Left ventricle myocardium inferior (tissue), 1 donor: ENCODE results near the gene PODXL. TPM values are rescaled to one million over a fixed set of nuclear protein-coding genes. Genes with fewer than 3 reads are reported as not detected.
A peak's percentile ranks its signal among the peaks of the same experiment; 100 is the strongest.

ENCODE experiments used
- DNase-seq: peaks from one replicate; pipeline ENCODE4 v3.0.0-alpha.2; 2020
- H3K27ac ChIP-seq: fragments of 200-600 bp; replicated peaks from 2 replicates; pipeline ENCODE4 v1.8.0; 2021
- H3K27me3 ChIP-seq: fragments of 200-600 bp; 2 replicates; pipeline ENCODE4 v1.8.0; 2021; ENCODE audit warnings: low read depth
- H3K36me3 ChIP-seq: fragments of 200-600 bp; 2 replicates; pipeline ENCODE4 v1.8.0; 2021
- H3K4me1 ChIP-seq: fragments of 200-600 bp; 2 replicates; pipeline ENCODE4 v1.8.0; 2021
- H3K4me3 ChIP-seq: fragments of 200-600 bp; 2 replicates; pipeline ENCODE4 v1.8.0; 2021; ENCODE audit warnings: mild to moderate bottlenecking, moderate library complexity
- H3K9me3 ChIP-seq: fragments of 200-600 bp; replicated peaks from 2 replicates; pipeline ENCODE4 v1.8.0; 2021
- intact Hi-C: fragments of 100-400 bp; cut with micrococcal nuclease; formaldehyde crosslinking; loops from one replicate; pipeline ENCODE4 v1.11.0; 2022
- total RNA-seq: library from RNA; stranded (reverse); fragmentation: NEBNext Ultra II Directional; extraction: Animal tissue kit (Norgen Biotek cat#: 25700); gene quantifications from one replicate; pipeline ENCODE4 v1.2.1, GENCODE V29; 2021
- TF ChIP-seq, protein P1 (sequence below): fragments of 200-600 bp; IDR thresholded peaks from 2 replicates; pipeline ENCODE4 v1.8.0; 2021; ENCODE audit warnings: antibody characterized with exemption, mild to moderate bottlenecking, borderline replicate concordance
- donor health status: DM: no; HTN: yes; CAD: no; lungs with severe emphysema.

PODXL gene
- total RNA-seq, 1 donor from 2014 or later, result 67.4 TPM

GRCh38 chr7:131513245-131514061 lies 43.0 kb downstream of the PODXL start:
- no peak overlapping the region for H3K4me3 ChIP-seq
- peaks cover 73% of the 10 kb centered on the region for H3K4me1 ChIP-seq
- TF ChIP-seq, protein P1, sequence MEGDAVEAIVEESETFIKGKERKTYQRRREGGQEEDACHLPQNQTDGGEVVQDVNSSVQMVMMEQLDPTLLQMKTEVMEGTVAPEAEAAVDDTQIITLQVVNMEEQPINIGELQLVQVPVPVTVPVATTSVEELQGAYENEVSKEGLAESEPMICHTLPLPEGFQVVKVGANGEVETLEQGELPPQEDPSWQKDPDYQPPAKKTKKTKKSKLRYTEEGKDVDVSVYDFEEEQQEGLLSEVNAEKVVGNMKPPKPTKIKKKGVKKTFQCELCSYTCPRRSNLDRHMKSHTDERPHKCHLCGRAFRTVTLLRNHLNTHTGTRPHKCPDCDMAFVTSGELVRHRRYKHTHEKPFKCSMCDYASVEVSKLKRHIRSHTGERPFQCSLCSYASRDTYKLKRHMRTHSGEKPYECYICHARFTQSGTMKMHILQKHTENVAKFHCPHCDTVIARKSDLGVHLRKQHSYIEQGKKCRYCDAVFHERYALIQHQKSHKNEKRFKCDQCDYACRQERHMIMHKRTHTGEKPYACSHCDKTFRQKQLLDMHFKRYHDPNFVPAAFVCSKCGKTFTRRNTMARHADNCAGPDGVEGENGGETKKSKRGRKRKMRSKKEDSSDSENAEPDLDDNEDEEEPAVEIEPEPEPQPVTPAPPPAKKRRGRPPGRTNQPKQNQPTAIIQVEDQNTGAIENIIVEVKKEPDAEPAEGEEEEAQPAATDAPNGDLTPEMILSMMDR, result peak; percentile 98
- no peaks in the 10 kb centered on the region for H3K27me3 ChIP-seq
- no peaks in the 10 kb centered on the region for H3K9me3 ChIP-seq
- H3K36me3 ChIP-seq, result peaks cover 27% of the 10 kb centered on the region
- peak; percentile 83 for DNase-seq
- H3K27ac ChIP-seq, result peak overlapping the region; percentile 64
- intact Hi-C loops, result no loop called here

DNA sequence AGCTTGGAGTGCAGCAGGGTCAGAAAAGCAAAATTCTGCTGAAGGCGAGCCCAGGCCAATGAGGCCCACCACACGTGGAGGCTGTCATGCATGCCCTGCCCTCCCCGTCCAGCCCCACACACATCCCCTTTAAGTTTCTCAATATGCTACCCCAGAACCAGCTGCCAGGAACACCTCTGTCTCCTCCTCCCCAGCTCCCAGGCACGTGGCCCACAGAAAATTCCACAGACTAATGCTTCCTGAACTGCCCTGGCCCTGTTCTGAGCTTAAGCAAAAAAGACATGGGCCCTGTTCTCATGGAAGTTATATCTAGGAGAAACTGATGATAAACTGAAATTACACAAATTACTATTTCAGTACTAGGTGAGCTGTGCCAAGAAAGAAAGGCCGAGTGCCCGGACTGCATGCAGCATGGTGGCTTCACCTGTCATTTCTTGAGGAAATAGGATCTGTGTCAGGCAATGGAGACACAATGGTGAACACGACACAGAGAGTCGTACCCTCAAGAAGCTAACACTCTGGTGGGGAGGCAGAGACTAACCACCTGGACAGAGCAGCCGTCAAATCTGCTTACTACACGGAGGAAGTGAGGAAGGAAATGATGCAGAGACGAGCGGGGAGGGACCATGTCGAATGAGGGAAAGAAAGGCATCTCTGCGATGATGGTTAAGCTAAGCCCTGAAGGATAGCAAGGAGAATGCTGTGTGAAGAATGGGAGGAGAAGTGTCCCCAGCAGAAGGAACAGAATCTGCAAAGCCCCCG lies 44.5 kb downstream of the PODXL start:
- H3K9me3 ChIP-seq, result no peaks in the 10 kb centered on the region
- no peaks in the 10 kb centered on the region for H3K27me3 ChIP-seq
- TF ChIP-seq, protein P1, result no peak
- peak overlapping the region; percentile 64 for H3K27ac ChIP-seq
- no peak for DNase-seq
- H3K4me1 ChIP-seq, result peaks cover 74% of the 10 kb centered on the region
- no peak overlapping the region for H3K4me3 ChIP-seq
- intact Hi-C loops, result no loop called here
- peaks cover 32% of the 10 kb centered on the region for H3K36me3 ChIP-seq

DNA sequence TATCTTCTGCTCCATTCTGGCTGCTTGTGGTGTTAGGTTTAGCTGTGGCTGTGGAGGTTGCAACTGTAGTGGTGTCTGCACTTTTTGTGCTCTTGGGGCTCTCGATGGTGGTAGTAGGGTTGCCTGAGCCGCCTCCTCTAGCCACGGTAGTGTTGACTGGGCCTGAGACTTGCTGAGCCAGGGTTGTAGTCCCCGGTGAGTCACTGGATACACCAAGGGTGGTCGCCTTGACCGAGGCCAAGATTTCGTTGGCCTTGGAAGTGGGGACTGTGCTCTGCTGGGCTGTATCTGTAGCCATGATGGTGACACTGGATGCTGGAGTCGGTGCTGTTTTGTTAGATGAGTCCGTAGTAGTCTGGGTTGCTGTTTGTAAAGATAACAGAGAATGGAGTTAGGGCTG lies 45.4 kb downstream of the PODXL start:
- no peak overlapping the region for H3K4me3 ChIP-seq
- no peaks in the 10 kb centered on the region for H3K27me3 ChIP-seq
- DNase-seq, result no peak
- H3K4me1 ChIP-seq, result peaks cover 72% of the 10 kb centered on the region
- peak overlapping the region; percentile 64 for H3K27ac ChIP-seq
- no peaks in the 10 kb centered on the region for H3K9me3 ChIP-seq
- peaks cover 36% of the 10 kb centered on the region for H3K36me3 ChIP-seq
- TF ChIP-seq, protein P1, result no peak
- intact Hi-C loops, result no loop called here

DNA sequence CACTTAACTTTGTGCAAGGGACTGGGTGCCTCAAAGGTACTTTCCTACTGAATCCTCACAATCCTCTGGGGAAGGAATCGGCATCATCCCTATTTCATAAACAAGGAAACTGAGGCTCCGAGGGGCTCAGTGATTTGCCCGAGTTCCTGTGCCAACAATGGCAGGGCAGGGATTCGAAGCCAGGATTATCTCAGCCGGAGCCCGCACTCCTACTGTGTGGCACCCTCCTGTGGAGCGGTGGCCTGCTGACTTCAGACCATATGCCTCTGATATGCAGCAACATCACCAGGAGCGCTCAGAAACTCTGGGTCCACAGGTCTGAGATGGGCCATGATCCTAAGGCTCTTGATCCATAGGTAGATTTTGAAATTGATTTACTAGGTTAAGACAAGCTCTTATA lies 46.6 kb downstream of the PODXL start:
- H3K9me3 ChIP-seq, result no peaks in the 10 kb centered on the region
- H3K27ac ChIP-seq, result peak overlapping the region; percentile 57
- H3K4me1 ChIP-seq, result peaks cover 73% of the 10 kb centered on the region
- no peak overlapping the region for H3K4me3 ChIP-seq
- TF ChIP-seq, protein P1, result no peak
- no peaks in the 10 kb centered on the region for H3K27me3 ChIP-seq
- H3K36me3 ChIP-seq, result peaks cover 49% of the 10 kb centered on the region
- no peak for DNase-seq
- intact Hi-C loops, result loop anchor here (5.0 kb wide), 1 partner anchor 143 kb away; no protein-coding TSS in a partner anchor

GRCh38 chr7:131508754-131509486 lies 47.5 kb downstream of the PODXL start:
- TF ChIP-seq, protein P1, result no peak

More at GRCh38 chr7:131508754-131509486, 47.5 kb downstream of the PODXL start:
- intact Hi-C loops, result loop anchor here (5.0 kb wide), 1 partner anchor 143 kb away; no protein-coding TSS in a partner anchor
- Histone ChIP-seq H3K27ac (peak overlapping the region; percentile 57), H3K4me1 (peaks cover 74% of the 10 kb centered on the region), H3K9me3 (no peaks in the 10 kb centered on the region), H3K4me3 (no peak overlapping the region), H3K36me3 (peaks cover 56% of the 10 kb centered on the region), H3K27me3 (no peaks in the 10 kb centered on the region)
- DNase-seq, result no peak
